GM19324 (cell line): ENCODE measurements around the gene DOK6.
"Not testable (repeated sequence)": the region's sequence is repeated elsewhere in the genome, so short reads cannot be mapped to it uniquely, and the experiment has no call there.

Experiments
- ATAC-seq: cut with Tn5 transposase; IDR thresholded peaks from one replicate; pipeline ENCODE4 v1.9.1; 2021; ENCODE audit warnings: mild to moderate bottlenecking, moderate library complexity; ENCODE audit not compliant: unreplicated experiment, low FRiP score

Gene DOK6

DNA sequence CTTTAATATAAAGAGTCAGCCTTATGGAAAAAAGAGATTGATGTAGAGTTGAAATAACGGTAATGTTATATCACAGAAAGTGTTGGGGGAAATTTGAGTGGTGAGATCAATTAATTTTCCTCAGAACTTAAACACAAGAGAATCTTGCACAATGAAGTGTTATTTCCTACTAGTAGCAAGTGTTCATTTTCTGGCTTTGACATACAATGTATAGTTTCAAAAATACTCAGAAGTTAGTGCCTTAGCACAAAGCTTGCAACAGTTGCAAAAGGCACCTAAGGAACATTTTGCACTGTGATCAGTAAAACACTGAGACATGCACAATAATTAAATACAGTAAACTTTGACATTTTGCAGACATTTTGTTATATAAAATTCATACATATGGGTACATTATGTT, 385.7 kb downstream of the DOK6 start:
- ATAC-seq, result no peak

DNA sequence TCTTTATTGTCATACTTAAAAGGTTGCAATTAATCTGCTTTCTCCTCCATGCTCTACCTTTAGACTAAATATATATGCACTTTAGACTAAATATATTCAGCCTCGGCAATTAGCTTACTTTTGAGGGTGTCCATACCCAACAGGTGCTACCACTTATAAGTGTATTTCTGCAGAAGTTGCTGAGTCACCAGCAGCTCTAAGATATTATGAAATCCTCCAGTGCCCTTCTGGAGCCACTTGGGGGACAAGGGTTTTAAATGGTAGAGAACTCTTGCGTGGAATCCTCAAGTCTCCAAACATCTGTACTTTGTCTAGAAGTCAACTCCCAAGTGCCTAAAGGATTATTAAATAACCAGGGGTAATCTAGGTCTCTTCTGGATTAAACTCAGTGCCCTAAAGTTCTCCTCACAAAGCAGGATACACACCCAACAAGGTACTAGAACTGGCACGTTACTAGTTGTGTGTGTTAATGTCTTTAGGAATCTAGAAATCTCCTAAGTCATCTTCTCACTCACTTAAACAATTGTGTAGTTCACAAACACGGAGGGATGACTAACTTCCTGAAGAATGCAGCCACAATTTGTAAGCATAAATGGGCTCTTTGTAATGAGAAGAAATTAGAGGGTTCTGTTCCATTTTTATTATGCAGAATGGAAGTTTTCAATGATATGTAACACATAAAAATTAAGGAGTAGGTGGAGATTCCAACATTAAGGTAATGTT, 387.3 kb downstream of the DOK6 start:
- no peak for ATAC-seq

DNA sequence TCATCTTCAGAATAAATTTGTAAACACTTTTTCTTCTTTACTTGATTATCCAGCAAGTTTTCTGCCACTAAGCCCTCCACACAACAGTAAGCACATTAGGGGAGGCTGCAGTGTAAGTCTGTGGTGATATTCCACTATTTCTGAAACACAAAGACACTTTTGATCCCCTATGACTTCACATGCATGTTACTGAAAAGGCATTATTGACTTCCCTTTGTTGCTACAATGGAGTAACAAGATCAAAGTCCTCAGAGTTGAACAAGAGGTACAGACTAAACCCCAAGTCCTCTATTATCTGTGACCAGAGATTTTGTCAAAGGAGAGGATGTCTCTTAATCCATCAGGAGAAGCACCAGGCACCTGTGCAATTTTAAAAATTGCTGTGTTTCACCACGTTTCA, 389.1 kb downstream of the DOK6 start:
- no peak for ATAC-seq

DNA sequence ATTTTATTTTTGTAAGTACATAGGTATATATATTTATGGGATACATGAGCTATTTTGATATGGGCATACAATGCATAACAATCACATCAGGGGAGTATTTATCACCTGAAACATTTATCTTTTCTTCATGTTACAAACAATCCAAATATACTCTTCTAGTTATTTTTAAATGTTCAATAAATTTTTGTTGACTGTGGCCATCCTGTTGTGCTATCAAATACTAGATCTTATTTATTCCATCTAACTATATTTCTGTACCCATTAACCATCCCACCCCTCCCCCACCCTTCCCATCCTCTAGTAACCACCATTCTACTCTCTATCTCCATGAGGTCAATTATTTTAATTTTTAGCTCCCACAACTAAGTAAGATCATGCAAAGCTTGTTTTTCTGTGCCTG, 390.0 kb downstream of the DOK6 start:
- ATAC-seq, result no peak

DNA sequence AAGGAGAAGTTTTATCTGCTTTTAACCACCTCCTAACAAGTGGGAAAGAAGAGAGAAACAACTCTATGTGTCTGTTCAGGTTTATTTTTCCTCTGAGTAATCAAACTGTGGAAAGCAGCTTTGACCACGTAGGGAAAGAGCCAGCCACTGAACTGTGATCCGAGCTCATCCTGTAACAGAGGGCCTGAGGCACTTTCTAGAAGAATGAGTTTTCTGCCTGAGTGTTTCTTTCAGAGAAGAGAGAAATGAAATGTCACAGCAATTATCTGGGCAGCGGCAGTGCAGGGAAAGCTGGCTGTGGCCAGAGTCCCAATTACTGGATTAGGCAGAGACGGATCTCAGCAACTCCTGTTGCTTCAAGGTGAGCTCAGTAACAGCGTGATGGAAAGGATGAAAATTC, 395.1 kb downstream of the DOK6 start:
- no peak for ATAC-seq

DNA sequence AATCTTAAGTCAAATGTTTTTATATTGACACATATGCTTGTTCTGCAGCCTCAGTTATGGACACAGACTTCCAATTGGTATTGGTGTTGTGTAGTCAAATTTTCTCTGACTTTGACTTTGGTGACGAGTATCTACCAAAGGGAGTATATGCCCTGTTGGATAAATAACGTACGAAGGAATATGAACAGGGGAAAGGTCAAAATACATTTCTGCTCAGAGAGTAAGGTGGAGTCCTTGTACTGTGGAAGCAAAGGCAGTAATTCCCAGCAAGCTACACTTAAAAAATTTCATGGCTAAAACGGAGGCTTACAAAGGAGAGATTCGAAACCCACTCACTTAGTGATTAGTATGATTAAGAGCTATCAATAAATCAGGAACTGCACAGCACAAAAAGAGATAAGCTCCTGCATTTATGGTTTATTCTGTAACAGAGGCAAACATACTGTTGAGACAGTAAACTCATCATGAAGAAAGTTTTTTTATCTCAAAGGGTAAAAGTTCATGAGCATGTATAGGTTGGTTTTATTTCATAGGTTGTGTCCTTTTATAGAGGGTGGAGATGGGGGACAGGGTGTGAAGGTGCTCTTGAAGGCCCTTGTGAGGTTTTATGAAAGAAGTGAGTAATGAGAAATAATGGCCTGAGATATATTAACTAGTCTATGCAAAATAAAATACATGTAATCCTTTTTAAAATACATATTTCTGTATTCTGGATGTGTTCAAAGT, 404.3 kb downstream of the DOK6 start:
- no peak for ATAC-seq

DNA sequence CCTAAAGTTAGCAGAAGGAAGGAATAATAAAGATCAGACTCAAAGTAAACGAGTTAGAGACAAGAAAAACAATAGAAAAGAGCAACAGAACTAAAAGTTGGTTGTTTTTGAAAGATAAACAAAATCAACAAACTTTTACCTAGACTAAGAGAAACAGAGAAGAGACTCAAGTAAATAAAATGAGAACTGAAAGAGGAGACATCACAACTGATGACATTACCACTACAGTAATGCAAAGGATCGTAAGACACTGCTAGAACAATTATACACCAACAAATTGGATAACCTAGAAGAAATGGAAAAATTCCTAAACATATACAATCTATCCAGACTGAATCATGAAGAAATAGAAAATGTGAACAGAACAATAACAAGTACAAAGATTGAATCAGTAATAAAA, 407.7 kb downstream of the DOK6 start:
- ATAC-seq, result no peak

DNA sequence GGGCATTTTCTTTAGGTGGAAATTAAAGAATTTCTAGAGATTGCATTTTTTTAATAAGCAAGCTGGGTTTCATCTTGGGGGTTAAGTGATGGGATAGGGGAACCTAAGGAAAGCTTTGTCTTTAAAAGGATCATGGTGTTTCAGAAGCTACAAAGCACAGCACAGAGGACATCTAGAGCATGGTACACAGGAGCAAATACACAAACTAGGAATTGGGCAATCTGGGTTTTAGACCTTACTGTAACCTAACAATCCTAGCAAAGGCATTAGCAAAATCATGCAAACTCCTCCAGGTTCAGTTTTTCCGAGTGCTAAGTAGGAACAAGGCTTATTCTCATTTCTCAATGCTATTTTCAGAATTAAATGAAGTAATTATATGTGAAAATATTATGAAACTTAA, 412.9 kb downstream of the DOK6 start:
- no peak for ATAC-seq

DNA sequence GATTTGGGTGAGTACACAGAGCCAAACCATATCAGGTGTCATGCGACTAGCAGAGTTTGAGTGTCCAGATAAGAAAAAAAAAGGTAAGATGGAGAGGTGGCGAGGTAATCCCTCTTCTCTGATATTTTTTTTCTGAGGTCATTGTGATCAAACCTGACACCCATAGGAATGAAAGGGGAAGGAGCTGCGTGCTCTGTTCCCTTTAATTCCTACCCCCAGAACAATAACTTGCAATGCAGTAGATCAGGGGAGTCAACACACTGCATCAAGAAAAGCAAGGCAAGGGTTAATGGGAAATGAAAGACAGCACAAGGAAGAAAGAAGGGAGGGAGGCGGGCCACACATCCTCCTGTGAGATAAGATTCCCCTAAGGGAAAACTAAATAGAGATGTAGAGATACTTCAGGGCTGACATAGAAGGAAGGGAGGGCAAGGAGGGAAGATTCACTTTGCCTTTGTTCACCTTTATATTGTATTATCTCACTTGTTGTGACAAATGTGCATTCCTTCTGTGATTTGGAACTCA, 414.2 kb downstream of the DOK6 start:
- ATAC-seq, result no peak

DNA sequence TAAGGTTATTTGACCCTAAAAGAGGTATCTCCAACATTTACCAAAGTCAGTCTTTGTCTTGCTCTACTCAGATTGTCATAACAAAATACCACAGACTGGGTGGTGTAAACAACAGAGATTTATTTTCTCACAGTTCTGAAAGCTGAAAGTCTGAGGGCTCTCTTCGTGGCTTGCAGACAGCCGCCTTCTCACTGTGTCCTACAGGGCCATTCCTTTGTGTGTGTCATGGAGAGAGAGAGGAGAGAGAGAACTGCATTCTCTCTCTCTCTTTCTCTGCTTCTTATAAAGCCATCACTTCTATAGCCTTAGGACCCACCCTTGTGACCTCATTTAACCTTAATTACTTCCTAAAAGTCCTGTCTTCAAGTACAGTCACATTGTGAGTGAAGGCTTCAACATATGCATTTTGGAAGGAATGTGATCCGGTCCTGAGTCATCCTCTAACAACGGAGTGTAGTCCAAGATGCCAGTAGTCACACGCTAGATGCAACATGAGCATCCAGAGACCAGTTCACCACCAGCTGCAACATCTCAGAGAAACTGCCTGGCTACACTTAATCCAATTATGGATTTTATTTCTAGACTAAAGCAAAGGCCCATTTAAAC, 416.8 kb downstream of the DOK6 start:
- ATAC-seq, result no peak

DNA sequence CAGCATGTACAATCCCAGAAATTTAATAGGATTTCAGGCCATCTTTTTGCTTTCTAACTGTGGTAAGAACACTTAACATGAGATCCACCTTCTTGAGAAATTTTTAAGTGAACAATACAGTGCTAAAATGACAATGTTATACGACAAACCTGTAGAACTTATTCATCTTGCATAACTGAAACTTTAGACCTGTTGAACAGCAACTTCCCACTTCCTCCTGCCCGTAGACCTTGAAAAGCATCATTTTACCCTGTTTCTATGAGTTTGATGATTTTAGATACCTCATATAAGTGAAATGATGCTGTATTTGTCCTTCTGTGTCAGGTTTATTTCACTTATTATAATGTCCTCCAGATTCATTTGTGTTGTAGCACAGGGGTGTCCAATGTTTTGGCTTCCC, 418.8 kb downstream of the DOK6 start:
- no peak for ATAC-seq

DNA sequence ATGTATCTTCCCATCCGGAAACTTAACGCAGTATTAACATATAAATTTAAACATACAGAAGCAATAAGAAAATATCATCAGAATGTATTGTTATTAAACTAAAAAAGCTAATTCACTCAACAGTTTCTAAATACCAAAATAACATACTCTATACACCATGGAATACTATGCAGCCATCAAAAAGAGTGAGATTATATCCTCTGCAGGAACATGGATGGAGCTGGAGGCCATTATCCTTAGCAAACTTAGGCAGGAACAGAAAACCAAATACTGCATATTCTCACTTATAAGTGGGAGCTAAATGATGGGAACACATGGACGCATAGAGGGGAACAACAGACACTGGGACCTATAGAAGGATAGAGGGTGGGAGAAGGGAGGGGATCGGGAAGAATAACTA, 419.9 kb downstream of the DOK6 start:
- ATAC-seq, result no peak

DNA sequence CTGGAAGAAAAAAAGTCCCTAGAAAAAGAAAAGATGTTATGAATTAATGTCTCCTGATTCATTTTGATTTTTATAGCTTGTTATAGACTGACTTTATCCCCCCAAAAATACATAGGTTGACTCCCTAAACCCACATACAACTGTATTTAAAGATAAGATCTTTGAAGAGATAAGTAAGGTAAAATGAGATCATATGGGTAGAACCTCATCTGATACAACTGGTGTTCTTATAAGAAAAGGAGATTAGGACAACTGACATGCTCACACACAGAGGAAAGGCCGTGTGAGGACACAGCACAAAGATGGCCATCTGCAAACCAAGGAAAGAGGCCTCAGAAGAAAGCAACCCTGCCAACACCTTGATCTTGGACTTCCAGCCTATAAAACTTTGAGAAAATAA, 429.5 kb downstream of the DOK6 start:
- no peak for ATAC-seq

DNA sequence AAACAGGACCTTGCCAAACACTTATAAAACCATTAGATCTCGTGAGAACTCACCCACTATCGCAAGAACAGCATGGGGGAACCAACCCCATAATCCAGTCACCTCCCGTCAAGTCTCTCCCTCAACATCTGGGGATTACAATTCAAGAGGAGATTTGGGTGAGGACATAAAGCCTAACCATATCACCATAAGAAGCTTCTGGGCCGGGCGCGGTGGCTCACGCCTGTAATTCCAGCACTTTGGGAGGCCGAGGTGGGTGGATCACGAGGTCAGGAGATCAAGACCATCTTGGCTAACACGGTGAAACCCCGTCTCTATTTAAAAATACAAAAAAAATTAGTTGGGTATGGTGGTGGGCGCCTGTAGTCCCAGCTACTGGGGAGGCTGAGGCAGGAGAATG, 434.3 kb downstream of the DOK6 start:
- ATAC-seq, result not testable (repeated sequence)

DNA sequence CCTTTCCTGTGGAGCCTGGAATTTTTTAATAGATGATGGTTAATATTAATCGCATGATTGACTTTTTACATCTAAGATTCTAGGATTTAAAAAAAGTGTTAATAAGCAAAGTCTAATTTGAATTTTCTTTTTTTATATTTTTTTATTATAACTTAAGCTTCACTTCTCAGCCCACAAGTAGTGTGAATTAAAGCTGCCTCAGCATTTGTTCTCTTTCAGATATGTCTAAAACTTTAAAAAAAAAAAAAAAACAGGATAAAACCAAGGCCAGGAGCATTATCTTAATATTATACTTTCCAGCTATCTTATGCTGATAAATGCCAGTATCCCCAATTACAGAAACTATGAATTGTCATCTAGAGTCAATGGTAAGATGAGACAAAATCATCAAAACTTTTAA, 437.3 kb downstream of the DOK6 start:
- no peak for ATAC-seq

DNA sequence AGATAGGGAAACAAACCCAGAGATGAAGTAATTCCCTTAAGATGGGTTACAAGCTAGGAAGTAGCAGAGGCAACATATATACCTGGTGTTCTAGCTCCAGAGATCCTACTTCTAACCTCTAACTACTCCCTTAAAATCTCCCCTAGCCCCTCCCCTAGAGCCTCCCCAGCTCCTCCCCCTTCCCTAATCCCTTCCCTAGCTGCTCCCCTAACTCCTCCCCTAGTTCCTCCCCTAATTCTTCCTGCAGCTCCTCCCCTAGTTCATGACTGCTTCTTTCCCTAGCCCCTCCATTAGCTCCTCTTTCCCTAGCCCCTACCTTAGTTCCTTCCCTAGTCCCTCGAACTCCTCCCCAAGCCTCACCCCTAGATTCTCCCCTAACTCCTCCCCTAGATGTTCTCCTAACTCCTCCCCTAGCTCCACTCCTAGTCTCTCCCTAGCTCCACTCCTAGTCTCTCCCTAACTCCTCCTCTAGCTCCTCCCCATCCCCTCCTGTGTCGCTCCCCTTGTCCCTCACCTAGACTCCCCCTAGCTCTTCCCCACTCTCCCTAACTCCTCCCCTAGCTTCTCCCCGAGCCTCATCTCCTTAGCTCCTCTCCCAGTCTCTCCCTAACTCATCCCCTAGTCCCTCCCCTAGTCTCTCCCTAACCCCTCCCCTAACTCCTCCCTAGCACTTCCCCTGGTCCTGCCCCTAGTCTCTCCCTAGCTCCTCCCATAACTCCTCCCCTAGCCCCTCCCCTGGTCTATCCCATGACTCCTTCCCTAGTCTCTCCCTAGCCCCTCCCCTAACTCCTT, 438.1 kb downstream of the DOK6 start:
- ATAC-seq, result no peak

DNA sequence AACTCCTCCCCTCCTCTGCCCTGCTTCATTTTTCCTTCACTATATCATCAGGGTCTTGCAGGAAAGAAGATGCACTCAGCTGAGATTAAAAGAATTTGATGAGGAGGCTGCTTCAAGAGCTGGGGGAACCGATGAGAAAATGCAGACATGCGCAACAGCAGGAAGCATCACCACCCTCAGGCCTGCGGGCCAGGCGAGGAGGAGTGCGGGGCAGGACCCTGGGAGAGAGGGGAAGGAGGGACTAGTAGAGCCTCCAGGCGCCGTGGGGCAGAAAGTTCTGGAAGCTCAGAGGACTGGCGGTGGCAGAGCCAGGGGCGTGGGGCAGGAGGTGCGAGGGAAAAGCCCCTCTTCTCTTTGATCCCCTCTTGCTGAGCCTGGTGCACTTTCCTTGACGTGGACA, 438.8 kb downstream of the DOK6 start:
- ATAC-seq, result no peak

DNA sequence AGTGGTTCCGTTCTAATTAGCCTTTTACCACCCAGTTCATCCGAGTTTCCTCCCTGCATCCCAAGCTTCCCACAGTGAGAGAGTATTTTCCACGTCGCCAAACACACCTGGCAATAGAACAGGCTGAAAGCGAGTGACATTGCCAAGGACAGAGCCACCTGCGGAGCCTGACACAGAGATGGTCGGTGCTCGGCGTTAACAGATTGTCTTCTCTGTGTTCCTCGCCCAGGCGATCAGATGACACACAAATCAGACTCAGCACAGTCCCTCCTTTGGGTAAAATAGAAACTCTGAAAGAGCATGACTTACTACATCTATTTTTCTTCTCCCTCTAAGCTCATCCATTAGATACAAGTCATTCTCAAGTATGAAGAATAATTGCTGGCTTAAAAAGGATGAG, 439.3 kb downstream of the DOK6 start:
- ATAC-seq, result no peak

DNA sequence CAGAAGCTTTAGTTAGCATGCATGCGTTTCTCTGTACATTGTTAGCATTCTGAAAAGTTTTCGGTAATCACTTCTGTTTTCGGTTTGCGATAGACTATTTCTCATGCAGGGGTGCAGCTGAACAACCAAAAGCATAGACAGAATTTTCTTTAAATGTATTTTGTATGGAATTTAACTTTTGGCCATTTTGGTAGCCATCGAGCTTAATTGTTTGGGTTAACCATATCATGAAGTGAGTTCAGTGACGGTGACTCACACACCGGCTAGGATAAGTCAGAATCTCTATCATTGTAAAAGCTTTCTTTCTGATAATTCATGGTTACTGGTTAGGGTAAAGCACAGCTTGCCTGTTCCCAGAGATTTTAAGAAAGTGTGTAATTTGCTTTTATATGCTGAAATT, 439.8 kb downstream of the DOK6 start:
- no peak for ATAC-seq

DNA sequence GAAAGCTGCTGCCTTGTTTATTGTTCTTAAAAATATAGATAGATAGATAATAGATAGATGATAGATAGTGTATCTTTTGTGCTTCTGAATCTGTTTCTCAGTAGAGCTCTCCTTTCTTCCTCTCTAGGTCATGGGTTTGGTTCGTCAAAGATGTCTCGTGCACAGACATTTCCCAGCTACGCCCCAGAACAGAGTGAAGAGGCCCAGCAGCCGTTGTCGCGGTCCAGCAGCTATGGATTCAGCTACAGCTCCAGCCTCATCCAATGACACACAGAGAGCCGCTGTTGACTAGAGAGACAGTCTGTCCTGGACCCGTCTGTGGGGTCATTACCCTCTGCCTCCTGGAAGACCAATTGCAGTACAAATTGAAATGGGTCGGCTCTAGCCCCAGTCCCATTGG, 440.4 kb downstream of the DOK6 start:
- no peak for ATAC-seq

DNA sequence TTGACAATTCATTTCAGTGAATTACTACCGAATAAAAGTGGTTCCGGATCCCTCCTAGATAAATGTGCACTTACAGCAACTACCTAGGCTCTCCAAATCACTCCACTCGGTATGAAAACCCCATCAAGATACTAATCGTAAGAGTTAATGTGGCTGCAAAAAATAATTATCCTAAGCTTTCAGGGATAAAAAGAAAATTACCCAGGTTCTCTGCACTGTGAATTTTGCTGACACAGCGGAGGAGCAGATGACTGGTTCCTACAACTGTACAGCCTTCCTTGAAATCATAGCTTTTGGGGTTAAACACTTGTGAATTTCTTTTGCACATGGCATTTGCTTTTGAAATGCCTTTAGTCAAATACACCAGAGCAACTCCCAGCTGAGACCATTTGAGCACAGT, 442.3 kb downstream of the DOK6 start:
- no peak for ATAC-seq
